DOHH2 (cell line): ENCODE measurements around the gene AHNAK.

Experiments
- EZH2phosphoT487 ChIP-seq: fragments of 200-600 bp; sonication (generic); IDR thresholded peaks from 2 replicates; pipeline ENCODE4 v1.6.1; 2017; ENCODE audit warnings: borderline replicate concordance, mild to moderate bottlenecking, antibody characterized with exemption, low read length, moderate library complexity, mixed read lengths
- TF ChIP-seq, protein P1 (sequence below): fragments of 200-600 bp; sonication (generic); IDR thresholded peaks from one replicate; pipeline ENCODE4 v1.5.1; 2014; ENCODE audit warnings: antibody characterized with exemption, mild to moderate bottlenecking, low read depth, low read length; ENCODE audit not compliant: poor library complexity, severe bottlenecking

DNA sequence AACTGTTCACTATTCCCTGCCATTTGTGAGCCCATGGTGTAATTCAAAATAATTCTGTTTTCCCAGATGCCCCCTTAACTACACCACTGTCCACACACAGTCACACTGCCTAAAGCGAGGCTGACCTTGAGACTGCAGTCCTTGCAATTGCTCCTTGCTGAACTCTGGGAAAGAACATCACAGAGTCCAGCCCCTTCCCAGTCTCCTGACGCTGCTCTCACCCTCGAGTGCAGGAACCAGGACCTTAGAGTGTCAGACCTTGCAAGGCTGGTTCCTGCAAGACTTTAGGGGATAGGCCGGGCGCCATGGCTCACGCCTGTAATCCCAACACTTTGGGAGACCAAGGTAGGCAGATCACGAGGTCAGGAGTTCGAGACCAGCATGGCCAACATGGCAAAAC is 33.6 kb downstream of the AHNAK start:
- TF ChIP-seq, protein P1, sequence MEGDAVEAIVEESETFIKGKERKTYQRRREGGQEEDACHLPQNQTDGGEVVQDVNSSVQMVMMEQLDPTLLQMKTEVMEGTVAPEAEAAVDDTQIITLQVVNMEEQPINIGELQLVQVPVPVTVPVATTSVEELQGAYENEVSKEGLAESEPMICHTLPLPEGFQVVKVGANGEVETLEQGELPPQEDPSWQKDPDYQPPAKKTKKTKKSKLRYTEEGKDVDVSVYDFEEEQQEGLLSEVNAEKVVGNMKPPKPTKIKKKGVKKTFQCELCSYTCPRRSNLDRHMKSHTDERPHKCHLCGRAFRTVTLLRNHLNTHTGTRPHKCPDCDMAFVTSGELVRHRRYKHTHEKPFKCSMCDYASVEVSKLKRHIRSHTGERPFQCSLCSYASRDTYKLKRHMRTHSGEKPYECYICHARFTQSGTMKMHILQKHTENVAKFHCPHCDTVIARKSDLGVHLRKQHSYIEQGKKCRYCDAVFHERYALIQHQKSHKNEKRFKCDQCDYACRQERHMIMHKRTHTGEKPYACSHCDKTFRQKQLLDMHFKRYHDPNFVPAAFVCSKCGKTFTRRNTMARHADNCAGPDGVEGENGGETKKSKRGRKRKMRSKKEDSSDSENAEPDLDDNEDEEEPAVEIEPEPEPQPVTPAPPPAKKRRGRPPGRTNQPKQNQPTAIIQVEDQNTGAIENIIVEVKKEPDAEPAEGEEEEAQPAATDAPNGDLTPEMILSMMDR, result no peak
- no peak for TF ChIP-seq EZH2phosphoT487
